ENCODE data around the gene SLC23A3.
"Not testable (repeated sequence)": the region's sequence is repeated elsewhere in the genome, so short reads cannot be mapped to it uniquely, and the experiment has no call there.

The SLC23A3 gene

DNA sequence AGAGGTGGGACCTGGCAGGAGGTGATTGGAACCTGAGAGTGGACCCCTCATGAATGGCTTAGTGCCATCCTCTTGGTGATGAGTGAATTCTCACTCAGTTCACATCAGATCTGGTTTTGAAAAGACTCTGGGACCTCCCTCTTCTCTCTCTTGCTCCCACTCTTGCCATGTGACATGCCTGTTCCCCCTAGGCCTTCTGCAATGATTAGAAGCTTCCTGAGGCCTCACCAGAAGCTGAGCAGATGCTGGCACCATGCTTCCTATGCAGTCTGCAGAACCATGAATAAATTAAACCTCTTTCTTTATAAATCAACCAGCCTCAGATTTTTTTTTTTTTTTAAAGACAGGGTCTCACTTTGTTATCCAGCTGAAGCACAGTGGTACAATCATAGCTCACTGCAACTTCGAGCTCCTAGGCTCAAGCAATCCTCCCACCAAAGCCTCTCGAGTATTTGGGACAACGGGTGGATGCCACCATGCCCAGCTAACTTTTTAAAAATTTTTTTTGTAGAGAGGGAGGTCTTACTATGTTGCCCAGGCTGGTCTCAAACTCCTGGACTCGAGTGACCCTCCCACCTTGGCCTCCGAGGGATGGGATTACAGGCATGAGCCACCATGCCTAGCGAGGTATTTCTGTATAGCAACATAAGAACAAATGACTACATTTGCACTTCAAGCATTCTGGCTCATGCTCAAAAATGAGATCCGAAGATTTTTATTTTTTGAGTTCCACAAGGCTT is 34.8 kb upstream of the SLC23A3 start:
- Histone ChIP-seq H3K4me3 (ENCODE audit: low read length) (no peak overlapping the region), H3K27ac (ENCODE audit: low read length) (no peak overlapping the region), H3K36me3 (ENCODE audit: control insufficient read depth, insufficient read depth, low read length) (no peaks in the 10 kb centered on the region), H3K9me3 (ENCODE audit: control insufficient read depth, insufficient read depth, low read length) (no peaks in the 10 kb centered on the region), H3K27me3 (ENCODE audit: control insufficient read depth, insufficient read depth, low read length) (no peaks in the 10 kb centered on the region), H3K4me1 (ENCODE audit: control insufficient read depth, insufficient read depth, low read length) (0 out of 2 replicates have a peak, but pooled peaks cover 1% of the 10 kb centered on the region)
- no CpG with 5 or more reads among the region's 7 CpGs for WGBS (ENCODE audit: insufficient coverage, insufficient read length)
- no peak for DNase-seq (ENCODE audit: low read depth, low spot score)

DNA sequence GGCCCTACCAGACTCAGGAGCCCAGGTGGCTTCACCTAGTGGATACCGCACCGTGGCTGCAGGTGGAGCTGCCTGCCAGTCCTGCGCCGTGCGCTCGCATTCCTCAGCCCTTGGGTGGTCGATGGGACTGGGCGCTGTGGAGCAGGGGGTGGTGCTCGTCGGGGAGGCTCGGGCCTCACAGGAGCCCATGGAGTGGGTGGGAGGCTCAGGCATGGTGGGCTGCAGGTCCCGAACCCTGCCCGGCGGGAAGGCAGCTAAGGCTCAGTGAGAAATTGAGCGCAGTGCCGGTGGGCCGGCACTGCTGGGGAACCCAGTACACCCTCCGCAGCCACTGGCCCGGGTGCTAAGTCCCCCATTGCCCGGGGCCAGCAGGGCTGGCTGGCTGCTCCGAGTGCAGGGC is 31.5 kb upstream of the SLC23A3 start:
- not testable (repeated sequence) for DNase-seq (ENCODE audit: low read depth, low spot score); H3K4me3 ChIP-seq (ENCODE audit: low read length); H3K9me3 ChIP-seq (ENCODE audit: control insufficient read depth, insufficient read depth, low read length); H3K27ac ChIP-seq (ENCODE audit: low read length); H3K4me1 ChIP-seq (ENCODE audit: control insufficient read depth, insufficient read depth, low read length); H3K36me3 ChIP-seq (ENCODE audit: control insufficient read depth, insufficient read depth, low read length); H3K27me3 ChIP-seq (ENCODE audit: control insufficient read depth, insufficient read depth, low read length)
- no CpG with 5 or more reads among the region's 21 CpGs for WGBS (ENCODE audit: insufficient coverage, insufficient read length)

DNA sequence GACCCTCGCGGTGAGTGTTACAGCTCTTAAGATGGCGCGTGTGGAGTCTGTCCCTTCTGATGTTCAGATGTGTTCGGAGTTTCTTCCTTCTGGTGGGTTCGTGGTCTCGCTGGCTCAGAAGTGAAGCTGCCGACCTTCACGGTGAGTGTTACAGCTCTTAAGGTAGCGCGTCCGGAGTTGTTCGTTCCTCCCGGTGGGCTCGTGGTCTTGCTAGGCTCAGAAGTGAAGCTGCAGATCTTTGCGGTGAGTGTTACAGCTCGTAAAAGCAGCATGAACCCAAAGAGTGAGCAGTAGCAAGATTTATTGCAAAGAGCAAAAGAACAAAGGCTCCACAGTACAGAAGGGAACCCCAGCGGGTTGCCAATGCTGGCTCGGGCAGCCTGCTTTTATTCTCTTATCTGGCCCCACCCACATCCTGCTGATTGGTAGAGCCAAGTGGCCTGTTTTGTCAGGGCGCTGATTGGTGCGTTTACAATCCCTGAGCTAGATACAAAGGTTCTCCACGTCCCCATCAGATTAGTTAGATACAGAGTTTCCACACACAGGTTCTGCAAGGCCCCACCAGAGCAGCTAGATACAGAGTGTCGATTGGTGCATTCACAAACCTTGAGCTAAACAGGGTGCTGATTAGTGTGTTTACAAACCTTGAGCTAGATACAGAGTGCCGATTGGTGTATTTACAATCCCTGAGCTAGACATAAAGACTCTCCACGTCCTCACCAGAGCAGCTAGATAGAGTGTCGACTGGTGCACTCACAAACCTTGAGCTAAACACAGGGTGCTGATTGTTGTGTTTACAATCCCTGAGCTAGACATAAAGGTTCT is 30.9 kb upstream of the SLC23A3 start:
- H3K36me3 ChIP-seq (ENCODE audit: control insufficient read depth, insufficient read depth, low read length); H3K27me3 ChIP-seq (ENCODE audit: control insufficient read depth, insufficient read depth, low read length); H3K4me3 ChIP-seq (ENCODE audit: low read length); DNase-seq (ENCODE audit: low read depth, low spot score); H3K9me3 ChIP-seq (ENCODE audit: control insufficient read depth, insufficient read depth, low read length); H3K27ac ChIP-seq (ENCODE audit: low read length); H3K4me1 ChIP-seq (ENCODE audit: control insufficient read depth, insufficient read depth, low read length): not testable (repeated sequence)
- no CpG with 5 or more reads among the region's 26 CpGs for WGBS (ENCODE audit: insufficient coverage, insufficient read length)

DNA sequence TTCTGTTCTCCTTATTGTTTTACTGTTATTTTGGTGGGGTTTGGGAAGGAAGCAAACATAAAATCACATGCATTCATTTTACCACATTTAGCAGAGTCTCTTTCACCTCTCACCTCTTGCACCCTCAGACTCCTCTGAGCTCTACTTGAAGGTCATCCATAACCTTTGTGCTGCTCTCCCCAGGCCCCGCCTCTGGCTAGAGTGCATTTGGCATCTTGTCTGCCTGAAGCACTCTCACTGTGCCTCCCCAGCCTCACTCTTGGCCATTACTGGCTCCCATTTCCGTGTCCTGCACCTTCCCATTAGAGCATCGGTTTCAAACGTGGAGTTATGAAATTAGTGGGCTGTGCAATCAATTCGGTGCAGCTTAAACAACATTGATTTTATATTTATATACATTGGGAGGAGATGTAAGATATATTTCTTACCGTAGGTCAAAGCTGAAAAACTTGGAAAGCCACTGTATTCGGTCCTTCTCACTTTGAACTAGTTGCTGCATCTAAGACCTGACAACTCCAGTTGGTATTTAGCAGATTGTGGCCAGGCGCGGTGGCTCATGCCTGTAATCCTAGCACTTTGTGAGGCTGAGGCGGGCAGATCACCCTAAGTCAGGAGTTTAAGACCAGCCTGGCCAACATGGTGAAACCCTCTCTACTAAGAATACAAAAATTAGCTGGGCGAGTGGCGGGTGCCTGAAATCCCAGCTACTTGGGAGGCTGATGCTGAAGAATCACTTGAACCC is 29.8 kb upstream of the SLC23A3 start:
- no CpG with 5 or more reads among the region's 12 CpGs for WGBS (ENCODE audit: insufficient coverage, insufficient read length)
- no peak overlapping the region for H3K4me3 ChIP-seq (ENCODE audit: low read length)
- H3K27me3 ChIP-seq (ENCODE audit: control insufficient read depth, insufficient read depth, low read length) = no peaks in the 10 kb centered on the region
- no peaks in the 10 kb centered on the region for H3K9me3 ChIP-seq (ENCODE audit: control insufficient read depth, insufficient read depth, low read length)
- H3K36me3 ChIP-seq (ENCODE audit: control insufficient read depth, insufficient read depth, low read length) = no peaks in the 10 kb centered on the region
- H3K4me1 ChIP-seq (ENCODE audit: control insufficient read depth, insufficient read depth, low read length) = no peaks in the 10 kb centered on the region
- DNase-seq (ENCODE audit: low read depth, low spot score) = no peak
- H3K27ac ChIP-seq (ENCODE audit: low read length) = no peak overlapping the region

DNA sequence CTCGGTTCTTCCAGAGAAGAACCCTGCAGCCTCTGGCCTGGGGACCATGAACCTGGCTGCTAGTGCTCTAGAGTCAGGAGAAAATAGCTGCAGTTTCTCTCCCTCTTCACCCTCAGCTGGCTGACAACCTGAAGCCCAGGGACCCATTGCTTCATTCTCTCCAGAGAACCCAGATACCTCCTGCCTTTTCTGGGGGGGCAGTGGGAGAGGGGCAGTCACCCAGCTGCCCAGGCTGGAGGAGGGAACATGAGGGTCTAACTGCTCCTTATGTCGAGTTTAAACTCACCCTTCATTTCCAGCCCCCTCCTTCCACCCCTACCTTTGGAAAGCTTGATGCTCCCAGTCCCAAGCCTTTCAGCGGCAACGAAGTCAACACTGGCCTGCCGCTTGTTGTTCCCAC is 29.1 kb upstream of the SLC23A3 start:
- no peaks in the 10 kb centered on the region for H3K4me1 ChIP-seq (ENCODE audit: control insufficient read depth, insufficient read depth, low read length)
- no peaks in the 10 kb centered on the region for H3K9me3 ChIP-seq (ENCODE audit: control insufficient read depth, insufficient read depth, low read length)
- no peaks in the 10 kb centered on the region for H3K36me3 ChIP-seq (ENCODE audit: control insufficient read depth, insufficient read depth, low read length)
- H3K27me3 ChIP-seq (ENCODE audit: control insufficient read depth, insufficient read depth, low read length) = no peaks in the 10 kb centered on the region
- DNase-seq (ENCODE audit: low read depth, low spot score) = no peak
- WGBS (ENCODE audit: insufficient coverage, insufficient read length) = no CpG with 5 or more reads among the region's 5 CpGs
- no peak overlapping the region for H3K4me3 ChIP-seq (ENCODE audit: low read length)
- H3K27ac ChIP-seq (ENCODE audit: low read length) = no peak overlapping the region

DNA sequence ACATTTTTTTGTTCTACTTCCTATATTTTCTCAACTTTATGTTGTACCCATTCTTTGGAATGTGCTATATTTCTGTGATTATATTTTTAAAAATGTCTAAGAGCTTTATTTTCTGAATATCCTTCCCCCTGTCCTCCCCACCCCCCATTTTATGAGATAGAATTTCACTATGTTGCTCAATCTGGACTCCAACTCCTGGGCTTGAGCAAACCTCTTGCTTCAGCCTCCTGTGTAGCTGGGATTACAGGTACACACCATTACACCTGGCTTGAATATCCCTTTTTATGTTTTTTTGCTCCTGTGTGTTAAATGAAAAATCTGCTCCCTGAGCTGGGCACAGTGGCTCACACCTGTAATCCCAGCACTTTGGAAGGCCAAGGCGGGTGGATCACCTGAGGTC is 27.6 kb upstream of the SLC23A3 start:
- no peak overlapping the region for H3K4me3 ChIP-seq (ENCODE audit: low read length)
- no peak for DNase-seq (ENCODE audit: low read depth, low spot score)
- no peaks in the 10 kb centered on the region for H3K9me3 ChIP-seq (ENCODE audit: control insufficient read depth, insufficient read depth, low read length)
- WGBS (ENCODE audit: insufficient coverage, insufficient read length) = no CpG with 5 or more reads among the region's 1 CpG
- H3K36me3 ChIP-seq (ENCODE audit: control insufficient read depth, insufficient read depth, low read length) = no peaks in the 10 kb centered on the region
- H3K27me3 ChIP-seq (ENCODE audit: control insufficient read depth, insufficient read depth, low read length) = no peaks in the 10 kb centered on the region
- H3K4me1 ChIP-seq (ENCODE audit: control insufficient read depth, insufficient read depth, low read length) = no peaks in the 10 kb centered on the region
- no peak overlapping the region for H3K27ac ChIP-seq (ENCODE audit: low read length)

DNA sequence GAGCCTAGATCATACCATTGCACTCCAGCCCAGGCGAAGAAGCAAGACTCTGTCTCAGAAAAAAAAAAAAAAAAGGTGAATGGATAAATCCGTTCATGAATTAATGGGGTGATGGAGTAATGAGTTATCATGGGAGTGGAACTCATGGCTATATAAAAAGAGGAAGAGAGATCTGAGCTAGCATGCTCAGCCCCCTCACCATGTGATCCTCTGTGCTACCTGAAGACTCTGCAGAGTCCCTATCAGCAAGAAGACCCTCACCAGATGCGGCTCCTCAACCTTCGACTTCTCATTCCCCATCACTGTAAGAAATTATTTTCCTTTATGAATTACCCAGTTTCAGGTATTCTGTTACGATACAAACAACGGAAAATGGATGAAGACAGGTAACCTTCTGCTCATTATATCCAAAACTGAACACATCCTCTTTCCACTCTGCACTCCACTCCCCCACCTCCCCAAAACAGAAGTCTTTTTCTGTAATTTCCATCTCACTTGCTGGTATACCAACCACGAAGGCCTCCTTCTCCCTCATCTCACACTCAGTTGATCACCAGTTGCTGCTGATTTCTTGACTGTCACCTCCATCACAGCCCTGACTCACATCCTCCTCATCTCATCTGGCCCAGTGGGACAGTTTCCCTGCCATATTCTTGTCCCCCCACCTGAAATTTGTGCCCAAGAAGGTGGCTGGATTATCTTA is 17.1 kb upstream of the SLC23A3 start:
- WGBS (ENCODE audit: insufficient coverage, insufficient read length) = no CpG with 5 or more reads among the region's 7 CpGs
- Histone ChIP-seq H3K4me3 (ENCODE audit: low read length) (no peak overlapping the region), H3K27ac (ENCODE audit: low read length) (no peak overlapping the region), H3K9me3 (ENCODE audit: control insufficient read depth, insufficient read depth, low read length) (no peaks in the 10 kb centered on the region), H3K4me1 (ENCODE audit: control insufficient read depth, insufficient read depth, low read length) (no peaks in the 10 kb centered on the region), H3K27me3 (ENCODE audit: control insufficient read depth, insufficient read depth, low read length) (no peaks in the 10 kb centered on the region), H3K36me3 (ENCODE audit: control insufficient read depth, insufficient read depth, low read length) (peaks cover 14% of the 10 kb centered on the region)
- DNase-seq (ENCODE audit: low read depth, low spot score) = no peak

DNA sequence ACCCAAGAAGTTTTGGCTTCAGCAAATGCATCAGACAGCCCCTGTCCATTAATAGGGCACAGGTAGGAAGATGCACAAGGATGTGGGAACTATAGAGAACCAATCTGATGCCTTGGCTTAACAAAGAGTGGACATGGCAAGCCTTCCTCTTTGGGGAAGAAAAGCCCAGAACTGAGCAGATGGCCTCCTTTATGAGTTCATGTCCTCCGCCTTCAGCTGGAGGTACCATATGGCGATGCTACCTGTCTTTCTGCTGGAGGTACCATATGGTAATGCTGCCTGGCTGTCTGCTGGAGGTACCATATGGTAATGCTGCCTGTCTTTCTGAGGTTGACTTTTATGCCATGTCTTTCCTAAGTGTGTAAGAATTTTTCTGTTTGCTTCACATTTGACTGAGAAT is 14.3 kb upstream of the SLC23A3 start:
- Histone ChIP-seq H3K9me3 (ENCODE audit: control insufficient read depth, insufficient read depth, low read length) (no peaks in the 10 kb centered on the region), H3K36me3 (ENCODE audit: control insufficient read depth, insufficient read depth, low read length) (peaks cover 32% of the 10 kb centered on the region), H3K4me3 (ENCODE audit: low read length) (no peak overlapping the region), H3K27ac (ENCODE audit: low read length) (no peak overlapping the region), H3K4me1 (ENCODE audit: control insufficient read depth, insufficient read depth, low read length) (no peaks in the 10 kb centered on the region), H3K27me3 (ENCODE audit: control insufficient read depth, insufficient read depth, low read length) (no peaks in the 10 kb centered on the region)
- DNase-seq (ENCODE audit: low read depth, low spot score) = no peak
- WGBS (ENCODE audit: insufficient coverage, insufficient read length) = no CpG with 5 or more reads among the region's 2 CpGs

DNA sequence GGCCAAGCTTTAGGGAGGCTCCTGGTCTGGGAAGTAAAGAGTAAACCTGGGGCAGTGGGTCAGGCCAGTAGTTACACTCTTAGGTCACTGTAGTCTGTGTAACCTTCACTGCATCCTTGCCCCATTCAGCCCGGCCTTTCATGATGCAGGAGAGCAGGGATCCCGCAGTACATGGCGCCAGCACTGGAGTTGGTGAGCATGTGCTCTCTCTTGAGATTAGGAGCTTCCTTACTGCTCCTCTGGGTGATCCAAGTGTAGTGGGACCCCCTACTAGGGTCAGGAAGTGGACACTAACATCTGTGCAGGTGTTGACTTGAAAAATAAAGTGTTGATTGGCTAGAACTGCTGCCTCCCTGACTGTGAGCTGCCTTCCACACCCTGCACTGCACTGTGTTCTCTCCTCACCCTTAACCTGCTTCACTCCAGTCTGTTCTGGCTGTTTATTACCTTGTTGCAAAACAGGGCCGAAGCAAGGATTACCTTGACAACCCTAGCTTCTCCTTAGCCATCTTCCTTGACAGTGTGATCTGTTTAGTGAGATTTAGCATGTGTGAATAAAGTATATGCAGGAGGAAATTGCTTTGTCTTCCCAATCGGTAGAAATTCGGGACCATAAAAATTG is 13.4 kb upstream of the SLC23A3 start:
- WGBS (ENCODE audit: insufficient coverage, insufficient read length) = no CpG with 5 or more reads among the region's 6 CpGs

More for the DNA sequence above, 13.4 kb upstream of the SLC23A3 start:
- Histone ChIP-seq H3K27me3 (ENCODE audit: control insufficient read depth, insufficient read depth, low read length) (no peaks in the 10 kb centered on the region), H3K4me1 (ENCODE audit: control insufficient read depth, insufficient read depth, low read length) (0 out of 2 replicates have a peak, but pooled peaks cover 1% of the 10 kb centered on the region), H3K27ac (ENCODE audit: low read length) (no peak overlapping the region), H3K36me3 (ENCODE audit: control insufficient read depth, insufficient read depth, low read length) (peaks cover 32% of the 10 kb centered on the region), H3K9me3 (ENCODE audit: control insufficient read depth, insufficient read depth, low read length) (no peaks in the 10 kb centered on the region), H3K4me3 (ENCODE audit: low read length) (no peak overlapping the region)
- no peak for DNase-seq (ENCODE audit: low read depth, low spot score)
